ENCODE data around the gene DCXR. TPM values are rescaled to one million over a fixed set of nuclear protein-coding genes. Genes with fewer than 3 reads are reported as not detected.

Gene DCXR
- total and polyA plus RNA-seq, 2 of the 13 experiments (the other 11 are each of a cell fraction or from before 2014, with no cell fraction given) = 287 to 311 TPM

DNA sequence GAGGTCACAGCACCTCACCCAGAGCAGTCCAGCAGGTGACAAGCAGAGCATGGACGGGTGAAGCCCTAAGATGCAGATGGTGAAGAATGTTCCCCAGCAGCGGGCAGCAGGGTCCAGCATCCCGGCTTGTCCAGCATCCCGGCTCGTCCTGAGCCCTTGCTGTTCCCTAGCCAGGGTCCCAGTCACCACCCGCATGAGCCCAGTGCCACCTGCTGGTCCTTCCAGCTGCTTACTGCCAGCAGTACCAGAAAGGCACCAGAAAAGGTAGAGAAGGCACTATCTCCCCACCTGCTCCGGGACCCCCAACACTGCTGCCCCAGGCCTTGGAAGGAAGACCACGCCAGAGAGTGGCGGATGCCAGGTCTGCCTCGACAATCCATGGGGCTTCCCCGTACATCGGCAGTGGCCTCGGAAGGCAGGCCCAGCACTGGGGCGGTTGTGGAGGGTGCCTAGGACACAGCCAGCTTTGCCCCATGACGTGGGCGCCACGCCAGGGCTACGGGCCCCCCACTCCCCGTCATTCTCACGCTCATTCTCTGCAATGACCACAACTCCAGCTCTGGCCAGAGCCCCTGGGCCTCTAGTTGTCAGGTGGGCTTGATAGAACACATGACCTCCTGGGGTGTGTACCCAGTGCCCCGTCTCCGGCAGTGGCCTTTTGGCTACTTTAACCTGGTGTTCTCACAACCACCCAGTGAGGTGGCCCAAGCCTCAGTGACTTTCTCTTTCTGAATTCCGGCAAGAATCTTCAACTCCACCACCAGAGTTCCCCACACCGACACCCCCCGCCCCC lies 16.2 kb downstream of the DCXR start (continued):
- TF ChIP-seq NCOA2 (CRISPR knock-in tag; IDR thresholded peaks at IDR 0.05) (peak; percentile 31; the same call in 1 of the 2 replicates), ZNF660 (CRISPR knock-in tag; IDR thresholded peaks at IDR 0.05; ENCODE audit: borderline replicate concordance, low read depth) (no peak), ZNF30 (CRISPR knock-in tag; IDR thresholded peaks at IDR 0.05) (no peak; the same call in 1 of the 2 replicates), HOXA7 (CRISPR knock-in tag; IDR thresholded peaks at IDR 0.05) (no peak), KDM4B (CRISPR knock-in tag; IDR thresholded peaks at IDR 0.05) (0 out of 2 replicates have a peak, but pooled peaks have one; percentile 7), GTF2F1 (IDR thresholded peaks at IDR 0.05; ENCODE audit: low read length) (no peak), SATB2 (CRISPR knock-in tag; IDR thresholded peaks at IDR 0.05) (peak; percentile 49; the same call in 1 of the 2 replicates), BORCS8-MEF2B (CRISPR knock-in tag; IDR thresholded peaks at IDR 0.05) (no peak), ZMYM4 (CRISPR knock-in tag; IDR thresholded peaks at IDR 0.05) (0 out of 2 replicates have a peak, but pooled peaks have one; percentile 21), RCOR2 (CRISPR knock-in tag; IDR thresholded peaks at IDR 0.05) (no peak), FOXA3 (CRISPR knock-in tag; IDR thresholded peaks at IDR 0.05) (no peak; the same call in 1 of the 2 replicates), AHR (CRISPR knock-in tag; IDR thresholded peaks at IDR 0.05) (0 out of 2 replicates have a peak, but pooled peaks have one; percentile 52), ZNF816 (CRISPR knock-in tag; IDR thresholded peaks at IDR 0.05; ENCODE audit: borderline replicate concordance) (no peak), ZFYVE20 (CRISPR knock-in tag; IDR thresholded peaks at IDR 0.05; ENCODE audit: borderline replicate concordance, low read depth) (no peak), ZNF354B (CRISPR knock-in tag; IDR thresholded peaks at IDR 0.05) (0 out of 2 replicates have a peak, but pooled peaks have one; percentile 53), MYC (CRISPR knock-in tag; IDR thresholded peaks at IDR 0.05; ENCODE audit: borderline replicate concordance) (peak; percentile 67; the same call in 1 of the 2 replicates), PHF8 (CRISPR knock-in tag; IDR thresholded peaks at IDR 0.05) (peak; percentile 54; the same call in 1 of the 2 replicates)
- TF ChIP-seq, protein P1, sequence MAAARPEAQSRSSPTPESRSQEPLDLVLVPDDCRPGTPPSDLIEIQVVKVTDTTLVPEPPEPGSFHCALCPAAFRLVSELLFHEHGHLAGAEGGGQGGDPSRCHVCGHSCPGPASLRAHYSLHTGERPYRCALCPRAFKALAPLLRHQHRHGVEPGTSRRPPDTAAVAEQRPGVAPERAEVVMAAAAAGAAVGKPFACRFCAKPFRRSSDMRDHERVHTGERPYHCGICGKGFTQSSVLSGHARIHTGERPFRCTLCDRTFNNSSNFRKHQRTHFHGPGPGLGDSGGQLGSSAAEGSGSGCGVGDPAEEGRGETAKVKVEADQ (CRISPR knock-in tag; IDR thresholded peaks at IDR 0.05; ENCODE audit: borderline replicate concordance) = peak; percentile 77
- TF ChIP-seq, protein P2, sequence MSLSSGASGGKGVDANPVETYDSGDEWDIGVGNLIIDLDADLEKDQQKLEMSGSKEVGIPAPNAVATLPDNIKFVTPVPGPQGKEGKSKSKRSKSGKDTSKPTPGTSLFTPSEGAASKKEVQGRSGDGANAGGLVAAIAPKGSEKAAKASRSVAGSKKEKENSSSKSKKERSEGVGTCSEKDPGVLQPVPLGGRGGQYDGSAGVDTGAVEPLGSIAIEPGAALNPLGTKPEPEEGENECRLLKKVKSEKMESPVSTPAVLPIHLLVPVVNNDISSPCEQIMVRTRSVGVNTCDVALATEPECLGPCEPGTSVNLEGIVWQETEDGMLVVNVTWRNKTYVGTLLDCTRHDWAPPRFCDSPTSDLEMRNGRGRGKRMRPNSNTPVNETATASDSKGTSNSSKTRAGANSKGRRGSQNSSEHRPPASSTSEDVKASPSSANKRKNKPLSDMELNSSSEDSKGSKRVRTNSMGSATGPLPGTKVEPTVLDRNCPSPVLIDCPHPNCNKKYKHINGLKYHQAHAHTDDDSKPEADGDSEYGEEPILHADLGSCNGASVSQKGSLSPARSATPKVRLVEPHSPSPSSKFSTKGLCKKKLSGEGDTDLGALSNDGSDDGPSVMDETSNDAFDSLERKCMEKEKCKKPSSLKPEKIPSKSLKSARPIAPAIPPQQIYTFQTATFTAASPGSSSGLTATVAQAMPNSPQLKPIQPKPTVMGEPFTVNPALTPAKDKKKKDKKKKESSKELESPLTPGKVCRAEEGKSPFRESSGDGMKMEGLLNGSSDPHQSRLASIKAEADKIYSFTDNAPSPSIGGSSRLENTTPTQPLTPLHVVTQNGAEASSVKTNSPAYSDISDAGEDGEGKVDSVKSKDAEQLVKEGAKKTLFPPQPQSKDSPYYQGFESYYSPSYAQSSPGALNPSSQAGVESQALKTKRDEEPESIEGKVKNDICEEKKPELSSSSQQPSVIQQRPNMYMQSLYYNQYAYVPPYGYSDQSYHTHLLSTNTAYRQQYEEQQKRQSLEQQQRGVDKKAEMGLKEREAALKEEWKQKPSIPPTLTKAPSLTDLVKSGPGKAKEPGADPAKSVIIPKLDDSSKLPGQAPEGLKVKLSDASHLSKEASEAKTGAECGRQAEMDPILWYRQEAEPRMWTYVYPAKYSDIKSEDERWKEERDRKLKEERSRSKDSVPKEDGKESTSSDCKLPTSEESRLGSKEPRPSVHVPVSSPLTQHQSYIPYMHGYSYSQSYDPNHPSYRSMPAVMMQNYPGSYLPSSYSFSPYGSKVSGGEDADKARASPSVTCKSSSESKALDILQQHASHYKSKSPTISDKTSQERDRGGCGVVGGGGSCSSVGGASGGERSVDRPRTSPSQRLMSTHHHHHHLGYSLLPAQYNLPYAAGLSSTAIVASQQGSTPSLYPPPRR (CRISPR knock-in tag; IDR thresholded peaks at IDR 0.05; ENCODE audit: borderline replicate concordance) = peak; percentile 49; the same call in 1 of the 2 replicates
- TF ChIP-seq, protein P3, sequence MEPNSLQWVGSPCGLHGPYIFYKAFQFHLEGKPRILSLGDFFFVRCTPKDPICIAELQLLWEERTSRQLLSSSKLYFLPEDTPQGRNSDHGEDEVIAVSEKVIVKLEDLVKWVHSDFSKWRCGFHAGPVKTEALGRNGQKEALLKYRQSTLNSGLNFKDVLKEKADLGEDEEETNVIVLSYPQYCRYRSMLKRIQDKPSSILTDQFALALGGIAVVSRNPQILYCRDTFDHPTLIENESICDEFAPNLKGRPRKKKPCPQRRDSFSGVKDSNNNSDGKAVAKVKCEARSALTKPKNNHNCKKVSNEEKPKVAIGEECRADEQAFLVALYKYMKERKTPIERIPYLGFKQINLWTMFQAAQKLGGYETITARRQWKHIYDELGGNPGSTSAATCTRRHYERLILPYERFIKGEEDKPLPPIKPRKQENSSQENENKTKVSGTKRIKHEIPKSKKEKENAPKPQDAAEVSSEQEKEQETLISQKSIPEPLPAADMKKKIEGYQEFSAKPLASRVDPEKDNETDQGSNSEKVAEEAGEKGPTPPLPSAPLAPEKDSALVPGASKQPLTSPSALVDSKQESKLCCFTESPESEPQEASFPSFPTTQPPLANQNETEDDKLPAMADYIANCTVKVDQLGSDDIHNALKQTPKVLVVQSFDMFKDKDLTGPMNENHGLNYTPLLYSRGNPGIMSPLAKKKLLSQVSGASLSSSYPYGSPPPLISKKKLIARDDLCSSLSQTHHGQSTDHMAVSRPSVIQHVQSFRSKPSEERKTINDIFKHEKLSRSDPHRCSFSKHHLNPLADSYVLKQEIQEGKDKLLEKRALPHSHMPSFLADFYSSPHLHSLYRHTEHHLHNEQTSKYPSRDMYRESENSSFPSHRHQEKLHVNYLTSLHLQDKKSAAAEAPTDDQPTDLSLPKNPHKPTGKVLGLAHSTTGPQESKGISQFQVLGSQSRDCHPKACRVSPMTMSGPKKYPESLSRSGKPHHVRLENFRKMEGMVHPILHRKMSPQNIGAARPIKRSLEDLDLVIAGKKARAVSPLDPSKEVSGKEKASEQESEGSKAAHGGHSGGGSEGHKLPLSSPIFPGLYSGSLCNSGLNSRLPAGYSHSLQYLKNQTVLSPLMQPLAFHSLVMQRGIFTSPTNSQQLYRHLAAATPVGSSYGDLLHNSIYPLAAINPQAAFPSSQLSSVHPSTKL (CRISPR knock-in tag; IDR thresholded peaks at IDR 0.05) = peak; percentile 35; the same call in 1 of the 2 replicates
